ENCODE measurements around the gene NAT14.

NAT14 gene

DNA sequence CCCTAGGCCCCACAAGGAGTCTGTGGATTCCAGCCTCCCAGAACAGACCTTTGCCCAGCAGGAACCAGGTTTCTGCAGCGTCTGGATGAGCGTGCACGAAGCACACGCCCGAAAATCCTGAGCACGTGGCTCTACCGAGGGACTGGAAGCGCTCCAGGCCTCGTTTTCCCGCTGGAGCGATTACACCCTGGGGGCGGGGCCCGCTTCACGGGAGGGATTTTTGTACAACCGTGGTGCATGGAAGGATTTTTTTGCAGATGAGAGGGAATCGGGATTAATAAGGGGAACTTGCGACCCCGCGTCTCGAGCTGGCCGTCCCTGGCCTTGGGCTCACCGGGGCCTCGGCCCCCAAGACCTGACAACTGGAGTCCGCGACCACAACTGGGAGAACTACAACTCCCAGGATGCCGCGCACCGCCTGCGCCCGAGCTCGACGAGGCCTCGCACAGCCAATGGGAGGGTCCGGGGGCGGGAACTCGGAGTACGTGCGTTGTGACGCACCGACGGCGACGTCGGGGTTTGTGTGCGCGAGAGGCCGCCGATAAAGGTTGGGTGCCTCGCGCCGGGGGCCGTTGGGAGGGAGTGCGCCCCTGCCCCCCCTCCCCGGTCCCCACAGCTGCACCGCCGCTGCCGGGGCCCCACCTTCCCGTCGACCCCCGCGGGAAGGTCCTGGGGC, 8.8 kb upstream of the NAT14 start, which contains the start of gene ZNF628:
Gene ZNF628, plus strand, starts transcription at position 518 of the 676 bp plus-strand sequence. CDS start 3,294 bp downstream, outside the sequence.
- H3K36me3 ChIP-seq (ENCODE audit: insufficient read depth), result no peaks in the 10 kb centered on the region
- peak within 1 kb of the TSS; percentile 89 for H2AFZ ChIP-seq (ENCODE audit: low read depth)
- H3K4me2 ChIP-seq, result peak within 1 kb of the TSS; percentile 74
- peaks cover 21% of the 10 kb centered on the region for H3K4me1 ChIP-seq (ENCODE audit: low read depth, poor library complexity, severe bottlenecking)
- H3K79me2 ChIP-seq (ENCODE audit: insufficient read depth, low read depth), result peaks cover 11% of the 10 kb centered on the region; the same call in 1 of the 2 replicates
- peak within 1 kb of the TSS; percentile 48; the same call in 1 of the 2 replicates for H3K9ac ChIP-seq
- peak within 1 kb of the TSS; percentile 48 for H3K27ac ChIP-seq
- H3K4me3 ChIP-seq (IDR thresholded peaks at IDR 0.05; ENCODE audit: insufficient read depth, low read depth, low read length), result no peak within 1 kb of the TSS
- no peaks in the 10 kb centered on the region for H4K20me1 ChIP-seq (ENCODE audit: insufficient read depth)
- H3K27me3 ChIP-seq (ENCODE audit: insufficient read depth, low read depth), result peaks cover 3% of the 10 kb centered on the region; the same call in 1 of the 2 replicates
- TF ChIP-seq, protein P1, sequence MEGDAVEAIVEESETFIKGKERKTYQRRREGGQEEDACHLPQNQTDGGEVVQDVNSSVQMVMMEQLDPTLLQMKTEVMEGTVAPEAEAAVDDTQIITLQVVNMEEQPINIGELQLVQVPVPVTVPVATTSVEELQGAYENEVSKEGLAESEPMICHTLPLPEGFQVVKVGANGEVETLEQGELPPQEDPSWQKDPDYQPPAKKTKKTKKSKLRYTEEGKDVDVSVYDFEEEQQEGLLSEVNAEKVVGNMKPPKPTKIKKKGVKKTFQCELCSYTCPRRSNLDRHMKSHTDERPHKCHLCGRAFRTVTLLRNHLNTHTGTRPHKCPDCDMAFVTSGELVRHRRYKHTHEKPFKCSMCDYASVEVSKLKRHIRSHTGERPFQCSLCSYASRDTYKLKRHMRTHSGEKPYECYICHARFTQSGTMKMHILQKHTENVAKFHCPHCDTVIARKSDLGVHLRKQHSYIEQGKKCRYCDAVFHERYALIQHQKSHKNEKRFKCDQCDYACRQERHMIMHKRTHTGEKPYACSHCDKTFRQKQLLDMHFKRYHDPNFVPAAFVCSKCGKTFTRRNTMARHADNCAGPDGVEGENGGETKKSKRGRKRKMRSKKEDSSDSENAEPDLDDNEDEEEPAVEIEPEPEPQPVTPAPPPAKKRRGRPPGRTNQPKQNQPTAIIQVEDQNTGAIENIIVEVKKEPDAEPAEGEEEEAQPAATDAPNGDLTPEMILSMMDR (conservative IDR thresholded peaks at IDR 0.05; ENCODE audit: low read depth, low read length), result no peak

- Histone ChIP-seq H3K79me2 (ENCODE audit: insufficient read depth, low read depth) (peaks cover 11% of the 10 kb centered on the region; the same call in 1 of the 2 replicates), H3K27me3 (ENCODE audit: insufficient read depth, low read depth) (no peaks in the 10 kb centered on the region), H3K4me3 (IDR thresholded peaks at IDR 0.05; ENCODE audit: insufficient read depth, low read depth, low read length) (no peak overlapping the region), H3K9ac (no peak overlapping the region), H4K20me1 (ENCODE audit: insufficient read depth) (no peaks in the 10 kb centered on the region), H2AFZ (ENCODE audit: low read depth) (no peak overlapping the region), H3K36me3 (ENCODE audit: insufficient read depth) (no peaks in the 10 kb centered on the region), H3K27ac (no peak overlapping the region), H3K4me2 (peak overlapping the region; percentile 70; the same call in 1 of the 2 replicates), H3K4me1 (ENCODE audit: low read depth, poor library complexity, severe bottlenecking) (peaks cover 21% of the 10 kb centered on the region)
- TF ChIP-seq, protein P1 (conservative IDR thresholded peaks at IDR 0.05; ENCODE audit: low read depth, low read length), result no peak
Observed at GRCh38 chr19:55477905-55478304, 7.1 kb upstream of the NAT14 start.

GRCh38 chr19:55478364-55478763, 6.6 kb upstream of the NAT14 start:
- no peak overlapping the region for H3K4me2 ChIP-seq
- no peak overlapping the region for H3K4me3 ChIP-seq (IDR thresholded peaks at IDR 0.05; ENCODE audit: insufficient read depth, low read depth, low read length)

GRCh38 chr19:55479045-55479444, 5.9 kb upstream of the NAT14 start:
- Histone ChIP-seq H3K9ac (no peak overlapping the region), H3K4me2 (no peak overlapping the region)

More at GRCh38 chr19:55478364-55478763, 6.6 kb upstream of the NAT14 start:
- Histone ChIP-seq H3K36me3 (ENCODE audit: insufficient read depth) (no peaks in the 10 kb centered on the region), H2AFZ (ENCODE audit: low read depth) (no peak overlapping the region), H4K20me1 (ENCODE audit: insufficient read depth) (no peaks in the 10 kb centered on the region), H3K79me2 (ENCODE audit: insufficient read depth, low read depth) (peaks cover 11% of the 10 kb centered on the region; the same call in 1 of the 2 replicates), H3K4me1 (ENCODE audit: low read depth, poor library complexity, severe bottlenecking) (peaks cover 21% of the 10 kb centered on the region), H3K27ac (no peak overlapping the region), H3K9ac (no peak overlapping the region), H3K27me3 (ENCODE audit: insufficient read depth, low read depth) (no peaks in the 10 kb centered on the region)
- TF ChIP-seq, protein P1 (conservative IDR thresholded peaks at IDR 0.05; ENCODE audit: low read depth, low read length), result no peak

More at GRCh38 chr19:55479045-55479444, 5.9 kb upstream of the NAT14 start:
- no peak overlapping the region for H2AFZ ChIP-seq (ENCODE audit: low read depth)
- H3K36me3 ChIP-seq (ENCODE audit: insufficient read depth), result no peaks in the 10 kb centered on the region
- H3K4me3 ChIP-seq (IDR thresholded peaks at IDR 0.05; ENCODE audit: insufficient read depth, low read depth, low read length), result no peak overlapping the region
- H3K79me2 ChIP-seq (ENCODE audit: insufficient read depth, low read depth), result peaks cover 11% of the 10 kb centered on the region; the same call in 1 of the 2 replicates
- H4K20me1 ChIP-seq (ENCODE audit: insufficient read depth), result no peaks in the 10 kb centered on the region
- H3K27me3 ChIP-seq (ENCODE audit: insufficient read depth, low read depth), result no peaks in the 10 kb centered on the region
- peaks cover 21% of the 10 kb centered on the region for H3K4me1 ChIP-seq (ENCODE audit: low read depth, poor library complexity, severe bottlenecking)
- TF ChIP-seq, protein P1 (conservative IDR thresholded peaks at IDR 0.05; ENCODE audit: low read depth, low read length), result no peak
- H3K27ac ChIP-seq, result no peak overlapping the region
